Epidermal melanocyte (primary cell): ENCODE results near the gene PTGES3L.
"Not testable (repeated sequence)": the region's sequence is repeated elsewhere in the genome, so short reads cannot be mapped to it uniquely, and the experiment has no call there.

Source experiments
- DNase-seq: peaks from one replicate; pipeline ENCODE4 v3.0.0; 2011; ENCODE audit warnings: low spot score; ENCODE audit not compliant: insufficient read length

PTGES3L gene

DNA sequence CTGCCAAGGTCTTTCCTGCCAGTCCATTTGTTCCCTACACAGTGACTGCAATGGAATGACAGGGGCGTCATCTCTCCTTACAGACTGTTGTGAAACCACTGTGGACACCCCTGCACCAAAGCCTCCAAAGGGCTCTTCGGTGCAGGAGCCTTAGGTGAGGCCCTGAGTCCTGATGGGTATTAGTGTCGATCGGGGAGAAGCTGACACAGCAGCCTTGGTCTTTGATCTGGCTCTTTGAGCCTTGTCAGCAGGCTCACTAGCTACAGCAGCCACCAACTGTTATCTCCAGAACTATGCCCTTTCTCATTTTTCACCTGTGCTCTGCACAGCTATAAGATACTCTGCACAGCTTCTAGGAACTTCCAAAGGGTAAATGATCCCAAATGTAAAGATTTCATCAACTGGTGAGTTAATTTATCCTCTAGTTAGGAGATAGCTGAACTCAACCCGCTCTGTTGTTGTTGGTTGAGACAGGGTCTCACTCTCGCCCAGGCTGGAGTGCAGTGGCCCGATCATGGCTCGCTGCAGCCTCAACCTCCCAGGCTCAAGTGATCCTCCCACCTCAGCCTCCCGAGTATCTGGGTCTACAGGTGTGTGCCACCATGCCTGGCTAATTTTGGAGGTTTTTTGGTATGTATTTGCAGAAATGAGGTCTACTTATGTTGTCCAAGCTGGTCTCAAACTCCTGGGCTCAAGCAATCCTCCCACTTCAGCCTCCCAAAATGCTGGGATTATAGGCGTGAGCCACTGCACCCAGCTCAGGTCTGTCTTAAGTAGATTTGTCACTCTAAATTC, 59.6 kb downstream of the PTGES3L start:
- no peak for DNase-seq

- DNase-seq: not testable (repeated sequence)
These were observed 60.3 kb downstream of the PTGES3L start for GRCh38 chr17:42919522-42920077.

DNA sequence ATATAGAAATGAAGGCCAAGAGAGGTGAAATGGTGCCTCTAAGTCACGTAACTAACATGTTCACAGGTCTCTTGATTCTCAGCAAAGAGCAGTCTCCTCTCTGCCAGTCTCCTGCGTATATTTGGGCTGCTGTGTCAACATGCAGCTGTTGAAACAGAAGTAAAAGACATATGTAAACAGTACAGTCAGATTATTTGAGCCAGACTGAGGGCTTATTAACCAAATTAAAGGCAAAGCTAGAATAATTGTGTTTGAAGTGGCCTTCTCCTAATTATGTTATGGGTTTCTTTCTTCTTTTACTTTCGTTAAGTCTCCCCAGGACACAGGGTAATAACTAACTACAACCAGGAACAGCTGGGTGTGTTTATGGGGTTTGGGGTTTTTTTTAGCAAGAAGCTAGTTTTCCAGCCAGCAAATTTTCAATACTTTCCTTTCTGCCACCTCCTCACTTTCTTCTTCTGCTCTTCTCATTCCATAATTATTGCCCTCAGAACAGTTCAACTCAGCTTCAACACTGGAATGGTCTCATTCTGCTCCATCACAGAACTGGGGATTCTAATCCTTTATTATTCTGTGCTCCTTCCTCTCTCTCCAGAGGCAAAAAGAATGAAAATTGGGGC, 60.9 kb downstream of the PTGES3L start:
- no peak for DNase-seq
